Parathyroid adenoma (tissue), 2 donors: ENCODE results near the gene COL4A2.

Experiments
- H2AFZ ChIP-seq: fragments of 300-600 bp; sonication (generic); one replicate; pipeline ENCODE4 v1.7.0; 2017; ENCODE audit warnings: antibody characterized with exemption, mild to moderate bottlenecking
- H3K27ac ChIP-seq: fragments of 300-600 bp; sonication (generic); one replicate; pipeline ENCODE4 v1.7.0; 2017
- H3K27me3 ChIP-seq: fragments of 300-600 bp; sonication (generic); one replicate; pipeline ENCODE4 v1.7.0; 2017; ENCODE audit warnings: low read length; ENCODE audit not compliant: control insufficient read depth, insufficient read depth
- H3K36me3 ChIP-seq: fragments of 300-600 bp; sonication (generic); one replicate; pipeline ENCODE4 v1.7.0; 2017; ENCODE audit warnings: low read length; ENCODE audit not compliant: control insufficient read depth, insufficient read depth
- H3K4me1 ChIP-seq: fragments of 300-600 bp; sonication (generic); one replicate; pipeline ENCODE4 v1.7.0; 2017; ENCODE audit warnings: control low read depth
- H3K4me2 ChIP-seq: fragments of 300-600 bp; sonication (generic); one replicate; pipeline ENCODE4 v1.7.0; 2017; ENCODE audit warnings: low read length
- H3K4me3 ChIP-seq: fragments of 300-600 bp; sonication (generic); one replicate; pipeline ENCODE4 v1.7.0; 2017; ENCODE audit warnings: low read depth, low read length
- H3K79me2 ChIP-seq: fragments of 300-600 bp; sonication (generic); one replicate; pipeline ENCODE4 v1.7.0; 2017; ENCODE audit warnings: control low read depth
- H3K9ac ChIP-seq: fragments of 300-600 bp; sonication (generic); one replicate; pipeline ENCODE4 v1.7.0; 2017; ENCODE audit warnings: mild to moderate bottlenecking
- H3K9me3 ChIP-seq: fragments of 300-600 bp; sonication (generic); one replicate; pipeline ENCODE4 v1.7.0; 2017; ENCODE audit warnings: low read length; ENCODE audit not compliant: control insufficient read depth
- TF ChIP-seq, protein P1 (sequence below): fragments of 300-600 bp; sonication (generic); IDR thresholded peaks from one replicate; pipeline ENCODE4 v1.7.0; 2017; ENCODE audit warnings: antibody characterized with exemption, mild to moderate bottlenecking
- donor health status: primary hyperparathyroidism.

Gene COL4A2

DNA sequence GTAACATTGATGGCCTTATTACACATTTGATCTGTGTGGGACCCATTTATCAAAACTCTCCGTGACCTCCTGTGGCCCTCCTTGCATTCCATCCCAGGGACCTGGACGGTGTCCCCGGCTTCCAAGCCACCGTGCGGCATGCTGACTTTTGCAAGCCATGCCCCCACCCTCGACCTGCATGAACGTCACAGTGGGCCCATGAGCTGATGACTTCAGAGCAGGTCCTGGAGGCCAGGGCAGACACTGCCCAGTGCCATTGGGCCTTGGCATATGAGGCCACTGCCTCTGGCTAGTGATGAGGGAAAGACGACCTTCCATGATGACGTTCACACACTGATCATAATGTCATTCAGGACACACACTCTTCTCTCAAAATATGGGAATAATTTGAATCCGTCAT lies 191.7 kb downstream of the COL4A2 start:
- Histone ChIP-seq H3K4me2 (no peak overlapping the region), H3K4me1 (no peaks in the 10 kb centered on the region), H3K4me3 (no peak overlapping the region), H3K36me3 (no peaks in the 10 kb centered on the region), H3K9me3 (no peaks in the 10 kb centered on the region), H3K27ac (no peak overlapping the region), H3K27me3 (no peaks in the 10 kb centered on the region), H2AFZ (no peak overlapping the region), H3K79me2 (no peaks in the 10 kb centered on the region), H3K9ac (no peak overlapping the region)
- TF ChIP-seq, protein P1, sequence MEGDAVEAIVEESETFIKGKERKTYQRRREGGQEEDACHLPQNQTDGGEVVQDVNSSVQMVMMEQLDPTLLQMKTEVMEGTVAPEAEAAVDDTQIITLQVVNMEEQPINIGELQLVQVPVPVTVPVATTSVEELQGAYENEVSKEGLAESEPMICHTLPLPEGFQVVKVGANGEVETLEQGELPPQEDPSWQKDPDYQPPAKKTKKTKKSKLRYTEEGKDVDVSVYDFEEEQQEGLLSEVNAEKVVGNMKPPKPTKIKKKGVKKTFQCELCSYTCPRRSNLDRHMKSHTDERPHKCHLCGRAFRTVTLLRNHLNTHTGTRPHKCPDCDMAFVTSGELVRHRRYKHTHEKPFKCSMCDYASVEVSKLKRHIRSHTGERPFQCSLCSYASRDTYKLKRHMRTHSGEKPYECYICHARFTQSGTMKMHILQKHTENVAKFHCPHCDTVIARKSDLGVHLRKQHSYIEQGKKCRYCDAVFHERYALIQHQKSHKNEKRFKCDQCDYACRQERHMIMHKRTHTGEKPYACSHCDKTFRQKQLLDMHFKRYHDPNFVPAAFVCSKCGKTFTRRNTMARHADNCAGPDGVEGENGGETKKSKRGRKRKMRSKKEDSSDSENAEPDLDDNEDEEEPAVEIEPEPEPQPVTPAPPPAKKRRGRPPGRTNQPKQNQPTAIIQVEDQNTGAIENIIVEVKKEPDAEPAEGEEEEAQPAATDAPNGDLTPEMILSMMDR: no peak

DNA sequence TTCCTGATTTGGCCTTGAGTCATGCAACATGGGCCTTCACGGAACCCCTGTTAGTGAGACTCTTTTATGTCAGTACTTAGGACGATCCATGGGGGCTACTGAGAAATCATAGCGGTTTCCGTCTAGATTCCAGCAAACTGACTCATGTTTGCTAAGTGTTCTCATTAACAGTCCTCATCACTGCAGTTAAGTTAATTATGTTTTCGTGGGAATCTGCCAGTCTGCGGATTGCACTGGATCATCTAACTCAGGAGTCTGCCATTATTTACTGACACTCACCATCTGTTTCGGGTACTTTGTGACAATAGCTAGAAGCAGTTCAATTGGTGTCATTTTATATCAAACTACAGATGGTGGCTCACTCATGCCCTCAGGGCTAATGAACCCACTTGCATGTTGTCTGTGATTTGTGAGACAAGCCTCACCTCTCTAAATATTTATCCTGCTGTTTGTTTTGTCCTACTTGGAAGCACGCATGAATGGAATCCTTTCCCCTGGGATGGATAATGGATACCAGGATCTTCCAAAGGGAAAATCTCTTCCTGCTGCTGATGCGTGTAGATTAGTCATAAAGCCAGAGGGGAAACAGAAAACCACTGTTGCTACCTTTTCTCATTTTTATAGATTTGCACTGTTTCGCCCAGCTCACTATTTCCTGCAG lies 192.7 kb downstream of the COL4A2 start:
- Histone ChIP-seq H3K9me3 (no peaks in the 10 kb centered on the region), H3K4me3 (no peak overlapping the region), H3K4me1 (no peaks in the 10 kb centered on the region), H3K27me3 (no peaks in the 10 kb centered on the region), H3K27ac (no peak overlapping the region), H3K4me2 (no peak overlapping the region), H2AFZ (no peak overlapping the region), H3K36me3 (no peaks in the 10 kb centered on the region), H3K79me2 (no peaks in the 10 kb centered on the region), H3K9ac (no peak overlapping the region)
- TF ChIP-seq, protein P1: no peak

DNA sequence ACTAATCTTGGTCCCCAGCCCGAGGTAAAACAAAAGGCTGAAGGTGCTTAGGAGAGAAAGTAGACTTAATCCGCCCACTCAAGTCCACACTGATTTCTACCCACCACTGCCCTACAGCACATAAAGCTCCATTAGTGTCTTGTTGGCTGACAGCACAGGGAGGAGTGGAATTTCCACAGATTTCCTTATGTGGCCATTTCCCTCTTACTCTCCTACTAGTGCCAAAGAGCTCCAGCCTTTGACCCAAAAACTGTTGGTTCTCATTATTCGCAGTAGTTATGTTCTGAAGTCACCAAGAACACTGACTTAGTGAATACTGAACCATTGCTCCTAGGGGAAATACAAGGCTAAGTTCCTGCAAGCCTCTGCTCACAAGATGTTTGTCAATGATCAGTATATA lies 193.3 kb downstream of the COL4A2 start:
- H3K27me3 ChIP-seq: no peaks in the 10 kb centered on the region
- H3K79me2 ChIP-seq: no peaks in the 10 kb centered on the region
- no peak overlapping the region for H3K4me3 ChIP-seq
- no peak overlapping the region for H2AFZ ChIP-seq
- H3K4me2 ChIP-seq: no peak overlapping the region
- H3K9ac ChIP-seq: no peak overlapping the region
- TF ChIP-seq, protein P1: no peak
- no peak overlapping the region for H3K27ac ChIP-seq
- no peaks in the 10 kb centered on the region for H3K4me1 ChIP-seq
- no peaks in the 10 kb centered on the region for H3K36me3 ChIP-seq
- H3K9me3 ChIP-seq: no peaks in the 10 kb centered on the region

DNA sequence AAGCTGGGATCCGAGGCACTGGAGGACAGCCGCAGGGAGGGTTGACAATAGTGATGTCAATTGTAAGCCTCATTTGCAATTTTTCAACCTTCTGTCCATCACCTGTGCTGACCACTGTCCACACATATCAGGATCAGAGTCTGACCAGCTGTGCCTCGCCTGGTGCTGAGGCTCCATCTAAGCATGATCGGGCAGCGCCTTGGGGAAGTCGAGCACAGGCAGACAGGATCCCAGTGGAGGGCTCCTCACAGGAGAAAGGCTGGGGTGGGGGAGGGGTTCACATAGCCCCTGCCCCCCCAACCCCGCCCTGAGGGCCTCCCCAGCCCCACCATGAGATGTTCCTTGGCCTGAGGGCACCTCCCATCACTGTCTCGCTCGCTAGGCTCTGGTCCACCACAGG lies 194.1 kb downstream of the COL4A2 start:
- Histone ChIP-seq H2AFZ (no peak overlapping the region), H3K4me2 (no peak overlapping the region), H3K9ac (no peak overlapping the region), H3K4me3 (no peak overlapping the region), H3K27me3 (no peaks in the 10 kb centered on the region), H3K79me2 (no peaks in the 10 kb centered on the region), H3K4me1 (no peaks in the 10 kb centered on the region), H3K27ac (no peak overlapping the region), H3K36me3 (no peaks in the 10 kb centered on the region), H3K9me3 (no peaks in the 10 kb centered on the region)
- TF ChIP-seq, protein P1: no peak
